Fibroblast of pulmonary artery (primary cell): ENCODE data around the gene RNF114.
A peak's percentile ranks its signal among the peaks of the same experiment; 100 is the strongest.

Source experiments
- DNase-seq: peaks from one replicate; pipeline ENCODE4 v3.0.0-alpha.2; 2010; ENCODE audit warnings: low read depth
- H3K4me3 ChIP-seq: replicated peaks from 2 replicates; pipeline ENCODE4 v1.5.1; 2011; ENCODE audit warnings: low read depth, mild to moderate bottlenecking, control low read depth, low read length, moderate library complexity
- CTCF ChIP-seq: IDR thresholded peaks from 2 replicates; pipeline ENCODE4 v1.5.1; 2011; ENCODE audit warnings: mild to moderate bottlenecking, control low read depth, low read length, inconsistent platforms; ENCODE audit errors: missing control alignments

The RNF114 gene

GRCh38 chr20:49913399-49914047 is 22.7 kb upstream of the RNF114 start:
- no peak for TF ChIP-seq CTCF
- H3K4me3 ChIP-seq = peak overlapping the region; percentile 92

GRCh38 chr20:49914310-49915117 is 21.7 kb upstream of the RNF114 start:
- no peak for DNase-seq
- H3K4me3 ChIP-seq = peak overlapping the region; percentile 92
- no peak for TF ChIP-seq CTCF

More at GRCh38 chr20:49913399-49914047, 22.7 kb upstream of the RNF114 start:
- DNase-seq = no peak

- no peak for DNase-seq
- peak overlapping the region; percentile 92 for H3K4me3 ChIP-seq
- no peak for TF ChIP-seq CTCF
Measured at GRCh38 chr20:49915118-49915379, 21.1 kb upstream of the RNF114 start.

GRCh38 chr20:49915380-49916145 is 20.6 kb upstream of the RNF114 start, which contains the start of gene SPATA2:
TSS of gene SPATA2 (minus strand) at chr20:49915529. CDS start at chr20:49908490, 7,039 bp downstream.
- peak; percentile 96 for DNase-seq
- no peak for TF ChIP-seq CTCF
- peak within 1 kb of the TSS; percentile 92 for H3K4me3 ChIP-seq

GRCh38 chr20:49916146-49917002 is 19.8 kb upstream of the RNF114 start:
- DNase-seq = no peak
- peak overlapping the region; percentile 92 for H3K4me3 ChIP-seq

More at GRCh38 chr20:49916146-49917002, 19.8 kb upstream of the RNF114 start:
- no peak for TF ChIP-seq CTCF
